Esophagus muscularis mucosa (tissue), 4 donors: Measurements from ENCODE around the gene CBLB. TPM values are rescaled to one million over a fixed set of nuclear protein-coding genes. Genes with fewer than 3 reads are reported as not detected.
"Not testable (repeated sequence)": the region's sequence is repeated elsewhere in the genome, so short reads cannot be mapped to it uniquely, and the experiment has no call there.

Experiments used
- DNase-seq: peaks from one replicate; pipeline ENCODE4 v3.0.0-alpha.2; 2017; ENCODE audit errors: extremely low spot score
- H3K27ac ChIP-seq, 4 donors: fragments of 200-600 bp; sonication (generic); replicated peaks in 1 of 4; 1 replicate in 3 of 4; 2 replicates in 1 of 4; pipeline ENCODE4 v1.5.1; 2016 to 2019; ENCODE audit warnings: mild to moderate bottlenecking in 1 of 4
- H3K27me3 ChIP-seq, 4 donors: fragments of 200-600 bp; sonication (generic); one replicate each; pipeline versions ENCODE4 v1.5.1 to v1.6.0; 2016 to 2019
- H3K36me3 ChIP-seq, 4 donors: fragments of 200-600 bp; sonication (generic); one replicate each; pipeline ENCODE4 v1.5.1; 2016 to 2019
- H3K4me1 ChIP-seq, 4 donors: fragments of 200-600 bp; sonication (generic); one replicate each; pipeline ENCODE4 v1.5.1; 2016 to 2019
- H3K4me3 ChIP-seq, 4 donors: fragments of 200-600 bp; sonication (generic); 1 replicate in 2 of 4; 2 replicates in 2 of 4; pipeline ENCODE4 v1.5.1; 2016 to 2019; ENCODE audit warnings: mild to moderate bottlenecking in 4 of 4, moderate library complexity in 1 of 4
- H3K9me3 ChIP-seq, 4 donors: fragments of 200-600 bp; sonication (generic); 1 replicate in 3 of 4; 2 replicates in 1 of 4; pipeline ENCODE4 v1.5.1; 2016 to 2019
- CTCF ChIP-seq, 3 experiments: fragments of 200-600 bp in 2 of 3; fragments of 450-650 bp in 1 of 3; sonication (generic) in 2 of 3; IDR thresholded peaks; one replicate each; pipeline ENCODE4 v1.5.1; 2017 to 2019; ENCODE audit warnings: antibody characterized with exemption in 3 of 3, mild to moderate bottlenecking in 2 of 3, moderate library complexity in 1 of 3
- EP300 ChIP-seq: sonication (generic); formaldehyde crosslinking; IDR thresholded peaks from one replicate; pipeline ENCODE4 v1.6.1; 2017; ENCODE audit warnings: antibody characterized with exemption
- POLR2A ChIP-seq: fragments of 450-650 bp; IDR thresholded peaks from one replicate; pipeline ENCODE4 v1.6.1; 2017; ENCODE audit warnings: antibody characterized with exemption, moderate library complexity, mild to moderate bottlenecking, low read depth
- POLR2AphosphoS5 ChIP-seq, 2 donors: sonication (generic); formaldehyde crosslinking; IDR thresholded peaks; one replicate each; pipeline ENCODE4 v1.6.1; 2017; ENCODE audit warnings: antibody characterized with exemption in 2 of 2
- WGBS: methylation state at CpG from one replicate; pipeline ENCODE4 v1.1.5; 2018; 5-methylcytosine and 5-hydroxymethylcytosine counted together
- intact Hi-C: fragments of 100-400 bp; cut with DNase I; formaldehyde crosslinking; loops from one replicate; pipeline ENCODE4 v1.15.1; 2023
- total RNA-seq, 4 donors: library from RNA; depleted of rRNA; stranded (reverse); fragments of >200 nt; gene quantifications; one replicate each; pipeline versions ENCODE4 v1.1.0 to v1.2.1, GENCODE V29; 2016

CBLB gene
- total RNA-seq, 4 donors from 2014 or later: 20.7 to 35.7 (median 26.2) TPM

- H3K36me3 ChIP-seq: peaks cover 0 to 18% (median 10%) of the 10 kb centered on the region in 4 donors
- H3K4me3 ChIP-seq: no peak overlapping the region
- intact Hi-C loops: no loop called here
- no peak for DNase-seq
- peaks cover 0 to 22% (median 4%) of the 10 kb centered on the region in 4 donors for H3K4me1 ChIP-seq
- H3K27me3 ChIP-seq: no peaks in the 10 kb centered on the region
- no peak overlapping the region for H3K27ac ChIP-seq
- no peak for TF ChIP-seq POLR2A
- TF ChIP-seq POLR2AphosphoS5 (IDR thresholded peaks at IDR 0.05): no peak
- no peak for TF ChIP-seq CTCF (IDR thresholded peaks at IDR 0.05)
- H3K9me3 ChIP-seq: peaks cover 0 to 7% (median 0%) of the 10 kb centered on the region in 4 donors
Observed at GRCh38 chr3:105765308-105765639, 103.5 kb downstream of the CBLB start.

- intact Hi-C loops: no loop called here
- no peak overlapping the region for H3K4me3 ChIP-seq
- peaks cover 0 to 22% (median 5%) of the 10 kb centered on the region in 4 donors for H3K4me1 ChIP-seq
- H3K27me3 ChIP-seq: no peaks in the 10 kb centered on the region
- no peak for DNase-seq
- TF ChIP-seq EP300: no peak
- TF ChIP-seq POLR2AphosphoS5 (IDR thresholded peaks at IDR 0.05): no peak
- no peak for TF ChIP-seq CTCF (IDR thresholded peaks at IDR 0.05)
- TF ChIP-seq POLR2A: no peak
- H3K27ac ChIP-seq: no peak overlapping the region
- peaks cover 0 to 19% (median 11%) of the 10 kb centered on the region in 4 donors for H3K36me3 ChIP-seq
- 85% methylated on average over 2 of the region's 2 CpGs for WGBS
- H3K9me3 ChIP-seq: peaks cover 0 to 7% (median 0%) of the 10 kb centered on the region in 4 donors
Observed at GRCh38 chr3:105764378-105765307, 104.2 kb downstream of the CBLB start.

- TF ChIP-seq CTCF (IDR thresholded peaks at IDR 0.05): no peak
- TF ChIP-seq EP300: no peak
- TF ChIP-seq POLR2AphosphoS5 (IDR thresholded peaks at IDR 0.05): no peak
- no peak for TF ChIP-seq POLR2A
- H3K4me3 ChIP-seq: no peak overlapping the region
- H3K9me3 ChIP-seq: peaks cover 0 to 7% (median 0%) of the 10 kb centered on the region in 4 donors
- no peaks in the 10 kb centered on the region for H3K27me3 ChIP-seq
- H3K27ac ChIP-seq: no peak overlapping the region
- H3K36me3 ChIP-seq: peaks cover 0 to 29% (median 16%) of the 10 kb centered on the region in 4 donors
- H3K4me1 ChIP-seq: peaks cover 3 to 25% (median 8%) of the 10 kb centered on the region in 4 donors
- intact Hi-C loops: no loop called here
- no peak for DNase-seq
Observed at GRCh38 chr3:105763659-105764036, 105.2 kb downstream of the CBLB start.

GRCh38 chr3:105762749-105763658, 105.8 kb downstream of the CBLB start:
- H3K9me3 ChIP-seq: peaks cover 0 to 7% (median 0%) of the 10 kb centered on the region in 4 donors
- no peak overlapping the region for H3K27ac ChIP-seq
- H3K27me3 ChIP-seq: no peaks in the 10 kb centered on the region
- peaks cover 0 to 34% (median 17%) of the 10 kb centered on the region in 4 donors for H3K36me3 ChIP-seq
- 96% methylated on average over 8 of the region's 13 CpGs for WGBS
- H3K4me1 ChIP-seq: peaks cover 3 to 20% (median 8%) of the 10 kb centered on the region in 4 donors
- H3K4me3 ChIP-seq: no peak overlapping the region
- no peak for DNase-seq
- intact Hi-C loops: no loop called here
- TF ChIP-seq POLR2A (no peak), CTCF (IDR thresholded peaks at IDR 0.05) (no peak), EP300 (no peak), POLR2AphosphoS5 (IDR thresholded peaks at IDR 0.05) (no peak)

GRCh38 chr3:105762214-105762613, 106.6 kb downstream of the CBLB start:
- H3K4me3 ChIP-seq, intact Hi-C loops, H3K27ac ChIP-seq, H3K9me3 ChIP-seq, H3K27me3 ChIP-seq, DNase-seq: not testable (repeated sequence)
- Histone ChIP-seq H3K4me1 (peaks cover 0 to 15% (median 6%) of the 10 kb centered on the region in 4 donors), H3K36me3 (peaks cover 0 to 39% (median 17%) of the 10 kb centered on the region in 4 donors)
- 91% methylated on average over 1 of the region's 1 CpG for WGBS
